GM23338 (cell line): Measurements from ENCODE around the gene ERC1. TPM values are rescaled to one million over a fixed set of nuclear protein-coding genes. Genes with fewer than 3 reads are reported as not detected.

Experiments
- ATAC-seq: fragments of 200-7000 bp; cut with Tn5 transposase; 3 replicates; pipeline ENCODE4 v1.9.1; 2020
- DNase-seq: peaks from one replicate; pipeline ENCODE4 v3.0.0-alpha.2; 2015; ENCODE audit warnings: low spot score
- H2AFZ ChIP-seq: fragments of 200-600 bp; sonication (generic); 2 replicates; pipeline ENCODE4 v1.8.0; 2016; ENCODE audit warnings: antibody characterized with exemption, mild to moderate bottlenecking, moderate library complexity
- H3F3A ChIP-seq: fragments of 200-600 bp; sonication (generic); replicated peaks from 2 replicates; pipeline ENCODE4 v1.8.0; 2017; ENCODE audit warnings: antibody characterized with exemption, mixed run types, low read depth
- H3K27ac ChIP-seq: fragments of 200-600 bp; sonication (generic); 2 replicates; pipeline ENCODE4 v1.6.1; 2016; ENCODE audit warnings: low read depth
- H3K27me3 ChIP-seq: fragments of 200-600 bp; sonication (generic); 2 replicates; pipeline ENCODE4 v1.8.0; 2016; ENCODE audit warnings: mild to moderate bottlenecking, mixed run types, moderate library complexity; ENCODE audit not compliant: insufficient read depth
- H3K36me3 ChIP-seq: fragments of 200-600 bp; sonication (generic); 2 replicates; pipeline ENCODE4 v1.8.0; 2016; ENCODE audit warnings: mild to moderate bottlenecking; ENCODE audit not compliant: insufficient read depth
- H3K4me1 ChIP-seq: fragments of 200-600 bp; sonication (generic); 2 replicates; pipeline ENCODE4 v1.8.0; 2016; ENCODE audit warnings: mild to moderate bottlenecking, moderate library complexity; ENCODE audit not compliant: insufficient read depth
- H3K4me2 ChIP-seq: fragments of 200-600 bp; sonication (generic); 2 replicates; pipeline ENCODE4 v1.7.1; 2017; ENCODE audit warnings: mixed run types
- H3K4me3 ChIP-seq: fragments of 200-600 bp; sonication (generic); 2 replicates; pipeline ENCODE4 v1.6.1; 2016; ENCODE audit warnings: mixed run types
- H3K79me2 ChIP-seq: fragments of 200-600 bp; sonication (generic); replicated peaks from 2 replicates; pipeline ENCODE4 v1.8.0; 2017; ENCODE audit warnings: mild to moderate bottlenecking; ENCODE audit not compliant: insufficient read depth
- H3K9me2 ChIP-seq: fragments of 200-600 bp; sonication (generic); 2 replicates; pipeline ENCODE4 v1.8.0; 2017; ENCODE audit not compliant: insufficient read depth
- H4K20me1 ChIP-seq: fragments of 200-600 bp; sonication (generic); replicated peaks from 2 replicates; pipeline ENCODE4 v1.8.0; 2017; ENCODE audit warnings: mild to moderate bottlenecking; ENCODE audit not compliant: insufficient read depth
- H3K27ac Mint-ChIP-seq: 2 replicates; pipeline ENCODE4 v1.8.0; 2020; ENCODE audit warnings: inconsistent platforms, mild to moderate bottlenecking, moderate library complexity, mixed read lengths
- H3K27me3 Mint-ChIP-seq: 3 replicates; pipeline ENCODE4 v1.8.0; 2022; ENCODE audit warnings: low read depth, mild to moderate bottlenecking, moderate library complexity, mixed read lengths, inconsistent platforms; ENCODE audit not compliant: insufficient read depth, poor library complexity
- H3K36me3 Mint-ChIP-seq: 3 replicates; pipeline ENCODE4 v1.8.0; 2021; ENCODE audit warnings: low read depth, mild to moderate bottlenecking, inconsistent platforms, moderate library complexity, mixed read lengths
- H3K4me1 Mint-ChIP-seq: 3 replicates; pipeline ENCODE4 v1.8.0; 2020; ENCODE audit warnings: mild to moderate bottlenecking, inconsistent platforms, mixed read lengths
- H3K4me3 Mint-ChIP-seq: 3 replicates; pipeline ENCODE4 v1.8.0; 2021; ENCODE audit warnings: moderate library complexity, mild to moderate bottlenecking, inconsistent platforms, mixed read lengths
- H3K9me3 Mint-ChIP-seq: 3 replicates; pipeline ENCODE4 v1.8.0; 2020; ENCODE audit warnings: moderate library complexity, mild to moderate bottlenecking, inconsistent platforms, mixed read lengths
- NANOG ChIP-seq: IDR thresholded peaks from 2 replicates; pipeline ENCODE4 v1.6.1; 2016; ENCODE audit warnings: antibody characterized with exemption, borderline replicate concordance
- REST ChIP-seq: IDR thresholded peaks from one replicate; pipeline ENCODE4 v1.6.1; 2018; ENCODE audit warnings: antibody characterized with exemption; ENCODE audit not compliant: unreplicated experiment
- ZNF462 ChIP-seq: fragments of 250-450 bp; sonication (Bioruptor Pico); IDR thresholded peaks from 2 replicates; pipeline ENCODE4 v1.5.0; 2020; ENCODE audit warnings: mild to moderate bottlenecking, moderate library complexity
- polyA plus RNA-seq: library from polyadenylated mRNA; unstranded; fragments of >200 nt; fragmentation: Nextera tagmentation; extraction: Ambion mirVana; gene quantifications from 2 replicates; pipeline ENCODE4 v1.2.1, GENCODE V29; 2016
- total RNA-seq: library from RNA; depleted of rRNA; stranded (reverse); fragments of >200 nt; shearing (Covaris generic); gene quantifications from 2 replicates; pipeline ENCODE4 v1.2.3, GENCODE V29; 2014

The ERC1 gene
- total and polyA plus RNA-seq, 2 experiments from 2014 or later: 28.1 to 35.3 TPM

DNA sequence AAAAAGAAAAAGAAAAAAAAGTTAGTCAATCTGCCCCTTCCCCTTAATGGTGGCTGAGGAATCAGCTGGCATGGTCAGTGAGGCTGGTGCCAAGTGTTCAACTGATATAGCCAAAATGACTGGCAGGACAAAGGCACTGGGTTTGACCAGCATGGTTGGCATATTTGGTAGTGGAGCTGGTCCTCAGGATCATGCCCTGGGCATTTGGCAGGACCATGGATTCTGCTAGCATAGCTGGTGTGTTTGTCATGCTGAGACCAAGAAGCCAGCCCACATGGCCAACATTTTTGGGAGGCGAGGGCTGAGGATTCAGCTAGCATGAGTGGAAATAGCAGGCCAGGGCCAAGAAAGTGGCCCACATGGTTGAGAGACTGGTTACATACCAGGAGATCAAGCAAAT, 466.9 kb downstream of the ERC1 start (continued):
- TF ChIP-seq ZNF462 (CRISPR knock-in tag) (no peak), NANOG (no peak)

GRCh38 chr12:1459339-1459738, 468.3 kb downstream of the ERC1 start:
- Histone ChIP-seq H2AFZ (no peak overlapping the region), H3K27ac (no peak overlapping the region), H3K27me3 (no peaks in the 10 kb centered on the region), H3K36me3 (0 out of 2 replicates have a peak, but pooled peaks cover 9% of the 10 kb centered on the region), H3F3A (no peaks in the 10 kb centered on the region), H4K20me1 (no peaks in the 10 kb centered on the region), H3K4me3 (no peak overlapping the region), H3K9me2 (no peaks in the 10 kb centered on the region), H3K79me2 (no peaks in the 10 kb centered on the region), H3K4me2 (no peak overlapping the region), H3K4me1 (no peaks in the 10 kb centered on the region)
- Mint-ChIP-seq H3K4me3 (no peak overlapping the region), H3K27ac (no peak overlapping the region), H3K9me3 (peaks cover 9% of the 10 kb centered on the region; the same call in 2 of the 3 replicates), H3K27me3 (peaks cover 4% of the 10 kb centered on the region), H3K4me1 (no peaks in the 10 kb centered on the region), H3K36me3 (peaks cover 8% of the 10 kb centered on the region; the same call in 2 of the 3 replicates)
- DNase-seq (no peak), ATAC-seq (no peak)
- TF ChIP-seq REST: no peak
